Pancreas (tissue), 10 donors: ENCODE measurements around the gene ARPC4. TPM values are rescaled to one million over a fixed set of nuclear protein-coding genes. Genes with fewer than 3 reads are reported as not detected.

Experiments used
- ATAC-seq, 4 donors: fragments of 200-7000 bp; cut with Tn5 transposase; one replicate each; pipeline versions ENCODE4 v1.8.0 to v1.9.1; 2020; ENCODE audit warnings: mild to moderate bottlenecking in 4 of 4, moderate library complexity in 4 of 4
- DNase-seq, 6 donors: peaks; one replicate each; pipeline ENCODE4 v3.0.0-alpha.2; 2020
- FAIRE-seq: peaks from 2 replicates; lab custom pipeline; 2012; peaks lifted over from hg19 to GRCh38; lab: Jason Lieb, UNC
- H3K27ac ChIP-seq, 4 donors: fragments of 200-600 bp; sonication (generic); 1 replicate in 3 of 4; 2 replicates in 1 of 4; pipeline versions ENCODE4 v1.5.0 to v1.8.0; 2020
- H3K27me3 ChIP-seq, 4 donors: fragments of 200-600 bp; one replicate each; pipeline ENCODE4 v1.8.0; 2021
- H3K36me3 ChIP-seq, 3 donors: fragments of 200-600 bp; sonication (generic) in 1 of 3; one replicate each; pipeline versions ENCODE4 v1.5.0 to v1.8.0; 2020 to 2021
- H3K4me1 ChIP-seq, 3 donors: fragments of 200-600 bp; one replicate each; pipeline ENCODE4 v1.8.0; 2021
- H3K4me3 ChIP-seq, 4 donors: fragments of 200-600 bp; sonication (generic) in 2 of 4; one replicate each; pipeline versions ENCODE4 v1.5.0 to v1.8.0; 2020 to 2021
- H3K9me3 ChIP-seq, 4 donors: fragments of 200-600 bp; one replicate each; pipeline ENCODE4 v1.8.0; 2021
- WGBS, 2 donors: extraction: QIAGEN DNeasy Blood & Tissue Kit; methylation state at CpG; one replicate each; pipeline ENCODE4 v1.1.7; 2013; 5-methylcytosine and 5-hydroxymethylcytosine counted together
- intact Hi-C, 3 donors: fragments of 100-400 bp; cut with DNase I; formaldehyde crosslinking; loops; one replicate each; pipeline versions ENCODE4 v1.11.1 to v1.14.2; 2022
- polyA plus RNA-seq, 2 donors: library from polyadenylated mRNA; stranded (reverse); fragments of 200-250 nt; gene quantifications; one replicate each; pipeline ENCODE4 v1.2.3, GENCODE V29; 2013
- total RNA-seq, 6 donors: library from RNA; stranded (reverse); fragmentation: NEBNext Ultra II Directional in 4 of 6; extraction: Animal tissue kit (Norgen Biotek cat#: 25700) in 4 of 6; gene quantifications; one replicate each; pipeline versions ENCODE4 v1.2.1 to v1.2.4, GENCODE V29; 2021 to 2023
- TF ChIP-seq, protein P1 (sequence below), 4 donors: fragments of 200-600 bp; sonication (generic) in 3 of 4; IDR thresholded peaks; one replicate each; pipeline versions ENCODE4 v1.5.0 to v1.8.0; 2021; ENCODE audit warnings: antibody characterized with exemption in 4 of 4
- donor health status: healthy with polysubstance abuse.
- donor health status: DM: no; HTN: no; CAD: no; lungs with moderate emphysema.
- donor health status: DM: no; HTN: no; CAD: no.
- donor health status: control.
- donor health status: control.
- donor health status: Bipolar disorder and iron deficiency.
- donor health status: DM: yes; HTN: yes; CAD: no.
- donor health status: DM: no; HTN: no; CAD: no.
- donor health status: DM: no; HTN: no; CAD: no.
- donor health status: DM: yes; HTN: yes; CAD: no.

The ARPC4 gene
- total and polyA plus RNA-seq, 8 donors, result 35.0 to 72.6 (median 46.8) TPM

DNA sequence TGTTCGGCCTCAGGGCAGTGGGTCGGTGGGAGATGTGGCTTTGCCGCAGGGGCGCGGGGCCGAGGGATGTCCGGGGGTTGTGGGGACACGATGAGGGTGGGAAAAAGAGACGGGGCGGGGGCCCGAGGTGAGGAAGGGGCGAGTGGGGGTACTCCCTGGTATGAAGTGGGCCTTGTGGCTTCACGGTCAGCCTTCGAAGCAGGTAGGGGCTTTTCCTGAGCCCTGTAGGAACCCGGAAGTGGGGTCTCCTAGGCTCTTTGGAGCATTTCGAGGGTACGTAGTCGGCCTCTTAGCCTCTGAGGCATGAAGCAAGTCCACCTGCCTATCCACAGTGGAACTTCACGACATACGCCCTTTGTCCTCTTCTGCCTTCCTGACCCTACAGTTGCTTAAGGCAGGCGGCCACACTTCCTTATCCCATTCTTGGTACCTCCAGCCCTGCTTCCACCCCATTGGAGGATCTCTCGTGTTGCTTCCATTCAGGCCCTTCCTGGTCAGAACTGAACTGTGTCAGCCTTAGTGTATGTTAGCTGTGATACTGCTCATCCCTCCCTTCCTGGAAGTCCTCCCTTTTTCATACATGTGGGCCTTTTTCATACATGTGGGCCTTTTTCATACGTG, 389 bp downstream of the ARPC4 start:
- Histone ChIP-seq H3K4me1 (peaks cover 0 to 13% (median 3%) of the 10 kb centered on the region in 3 donors), H3K27ac (peak overlapping the region; percentile 84 to 90 (median 88)), H3K9me3 (no peaks in the 10 kb centered on the region), H3K27me3 (no peaks in the 10 kb centered on the region), H3K4me3 (peak overlapping the region; percentile 78 to 94 (median 86)), H3K36me3 (peaks cover 0 to 10% (median 0%) of the 10 kb centered on the region in 3 donors)
- WGBS, 2 donors, result 0 to 1% methylated on average over 21 to 23 of the region's 23 CpGs
- TF ChIP-seq, protein P1, sequence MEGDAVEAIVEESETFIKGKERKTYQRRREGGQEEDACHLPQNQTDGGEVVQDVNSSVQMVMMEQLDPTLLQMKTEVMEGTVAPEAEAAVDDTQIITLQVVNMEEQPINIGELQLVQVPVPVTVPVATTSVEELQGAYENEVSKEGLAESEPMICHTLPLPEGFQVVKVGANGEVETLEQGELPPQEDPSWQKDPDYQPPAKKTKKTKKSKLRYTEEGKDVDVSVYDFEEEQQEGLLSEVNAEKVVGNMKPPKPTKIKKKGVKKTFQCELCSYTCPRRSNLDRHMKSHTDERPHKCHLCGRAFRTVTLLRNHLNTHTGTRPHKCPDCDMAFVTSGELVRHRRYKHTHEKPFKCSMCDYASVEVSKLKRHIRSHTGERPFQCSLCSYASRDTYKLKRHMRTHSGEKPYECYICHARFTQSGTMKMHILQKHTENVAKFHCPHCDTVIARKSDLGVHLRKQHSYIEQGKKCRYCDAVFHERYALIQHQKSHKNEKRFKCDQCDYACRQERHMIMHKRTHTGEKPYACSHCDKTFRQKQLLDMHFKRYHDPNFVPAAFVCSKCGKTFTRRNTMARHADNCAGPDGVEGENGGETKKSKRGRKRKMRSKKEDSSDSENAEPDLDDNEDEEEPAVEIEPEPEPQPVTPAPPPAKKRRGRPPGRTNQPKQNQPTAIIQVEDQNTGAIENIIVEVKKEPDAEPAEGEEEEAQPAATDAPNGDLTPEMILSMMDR (IDR thresholded peaks at IDR 0.05), result no peak
- intact Hi-C loops, result no loop called here
- DNase-seq, result no peak
- ATAC-seq, result peak in 3 of 4 donors; percentile 1 to 15 (median 14)
- no peak for FAIRE-seq

DNA sequence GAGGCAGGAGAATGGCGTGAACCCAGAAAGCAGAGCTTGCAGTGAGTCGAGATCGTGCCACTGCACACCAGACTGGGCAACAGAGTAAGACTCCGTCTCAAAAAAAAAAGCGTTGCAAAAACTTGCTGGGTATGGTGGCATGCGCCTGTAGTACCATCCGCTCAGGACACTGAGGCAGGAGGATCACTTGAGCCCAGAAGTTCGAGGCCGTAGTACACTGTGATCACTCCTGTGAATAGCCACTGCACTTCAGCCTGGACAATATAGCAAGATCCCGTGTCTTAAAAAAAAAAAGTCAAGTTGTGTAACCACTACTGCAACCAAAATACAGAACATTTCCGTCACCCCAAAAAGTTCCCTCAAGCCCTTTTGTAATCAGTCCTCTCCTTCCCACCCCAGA, 1.5 kb downstream of the ARPC4 start:
- Histone ChIP-seq H3K4me3 (no peak overlapping the region), H3K27me3 (no peaks in the 10 kb centered on the region), H3K27ac (no peak overlapping the region), H3K4me1 (peaks cover 0 to 13% (median 3%) of the 10 kb centered on the region in 3 donors), H3K9me3 (no peaks in the 10 kb centered on the region), H3K36me3 (peaks cover 3 to 21% (median 6%) of the 10 kb centered on the region in 3 donors)
- intact Hi-C loops, result no loop called here
- no peak for ATAC-seq
- FAIRE-seq, result no peak
- no peak for DNase-seq
- WGBS, 2 donors, result 93 to 94% methylated on average over 11 of the region's 11 CpGs
- TF ChIP-seq, protein P1 (IDR thresholded peaks at IDR 0.05), result no peak

DNA sequence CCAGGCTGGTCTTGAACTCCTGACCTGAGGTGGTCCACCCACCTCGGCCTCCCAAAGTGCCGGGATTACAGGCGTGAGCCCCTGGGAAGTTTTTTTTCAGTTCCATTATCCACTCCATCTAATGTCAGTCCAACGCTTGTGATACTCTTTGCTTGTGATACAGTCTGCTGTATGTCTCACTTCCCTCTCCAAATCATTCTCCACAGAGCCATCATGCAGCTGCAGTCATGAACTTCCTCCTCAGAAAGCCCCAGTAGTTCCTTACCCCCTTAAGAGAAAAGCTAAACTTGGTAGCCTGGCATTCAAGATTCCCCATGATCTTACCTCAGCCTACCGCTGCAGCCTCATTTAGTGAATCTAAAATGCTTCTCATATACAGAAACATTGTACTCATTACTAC, 2.3 kb downstream of the ARPC4 start:
- Histone ChIP-seq H3K27me3 (no peaks in the 10 kb centered on the region), H3K36me3 (peaks cover 3 to 29% (median 14%) of the 10 kb centered on the region in 3 donors), H3K4me3 (no peak overlapping the region), H3K4me1 (peaks cover 0 to 13% (median 3%) of the 10 kb centered on the region in 3 donors), H3K9me3 (no peaks in the 10 kb centered on the region), H3K27ac (no peak overlapping the region)
- FAIRE-seq (no peak), DNase-seq (no peak), ATAC-seq (no peak)
- TF ChIP-seq, protein P1 (IDR thresholded peaks at IDR 0.05), result no peak
- intact Hi-C loops, result no loop called here
- WGBS, 2 donors, result 87 to 91% methylated on average over 5 of the region's 5 CpGs

DNA sequence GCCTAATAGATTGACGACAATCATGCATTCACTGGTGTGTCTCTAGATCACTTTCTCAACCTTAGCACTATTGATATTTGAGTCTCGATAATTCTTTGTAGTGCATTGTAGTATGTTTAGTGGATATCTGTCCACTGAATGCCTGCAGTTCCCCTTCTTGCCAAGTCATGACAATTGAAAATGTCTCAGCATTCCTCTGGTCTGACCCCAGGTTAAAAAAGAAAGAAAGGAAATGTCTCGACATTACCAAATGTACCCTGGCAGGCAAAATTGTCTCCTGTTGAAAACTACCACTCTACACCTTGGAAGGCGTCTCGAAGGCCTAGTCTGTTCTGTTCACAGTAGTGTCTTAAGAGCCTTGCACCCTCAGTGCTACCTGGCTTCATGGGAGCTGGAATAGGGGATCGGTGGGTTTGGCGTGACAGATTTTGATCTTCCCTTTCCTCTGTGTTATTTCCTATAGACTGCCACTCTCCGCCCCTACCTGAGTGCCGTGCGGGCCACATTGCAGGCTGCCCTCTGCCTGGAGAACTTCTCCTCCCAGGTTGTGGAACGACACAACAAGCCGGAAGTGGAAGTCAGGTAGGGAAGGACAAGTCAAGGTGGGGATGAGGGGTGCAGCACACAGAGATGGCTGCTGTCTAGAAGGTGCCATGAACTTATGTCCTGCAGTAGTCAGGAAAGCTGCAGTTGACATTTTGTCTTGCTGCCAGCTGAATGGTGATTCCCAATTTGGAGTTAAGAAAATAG, 4.5 kb downstream of the ARPC4 start:
- WGBS, 2 donors, result 90 to 92% methylated on average over 12 of the region's 12 CpGs
- no peak for ATAC-seq
- no peak for FAIRE-seq
- TF ChIP-seq, protein P1 (IDR thresholded peaks at IDR 0.05), result no peak
- Histone ChIP-seq H3K36me3 (peaks cover 3 to 42% (median 26%) of the 10 kb centered on the region in 3 donors), H3K27ac (no peak overlapping the region), H3K4me1 (peaks cover 0 to 9% (median 0%) of the 10 kb centered on the region in 3 donors), H3K9me3 (no peaks in the 10 kb centered on the region), H3K27me3 (no peaks in the 10 kb centered on the region), H3K4me3 (no peak overlapping the region)
- intact Hi-C loops, result no loop called here
- DNase-seq, result no peak
